Endodermal cell (in vitro differentiated cells): ENCODE measurements around the gene CCDC54. TPM values are rescaled to one million over a fixed set of nuclear protein-coding genes. Genes with fewer than 3 reads are reported as not detected.

Experiments used
- DNase-seq: peaks from one replicate; pipeline ENCODE4 v3.0.0-alpha.2; 2017
- H3K27ac ChIP-seq: 2 replicates; pipeline ENCODE4 v1.5.1; 2013; ENCODE audit warnings: mild to moderate bottlenecking, low read depth, low read length, moderate library complexity
- H3K27me3 ChIP-seq: 2 replicates; pipeline ENCODE4 v1.6.1; 2013; ENCODE audit warnings: mild to moderate bottlenecking, low read length, moderate library complexity; ENCODE audit not compliant: insufficient read depth, control insufficient read depth, poor library complexity, severe bottlenecking
- H3K36me3 ChIP-seq: 2 replicates; pipeline ENCODE4 v1.7.0; 2013; ENCODE audit warnings: mild to moderate bottlenecking, low read length, moderate library complexity; ENCODE audit not compliant: control insufficient read depth, insufficient read depth
- H3K4me1 ChIP-seq: one replicate; pipeline ENCODE4 v1.7.0; 2013; ENCODE audit warnings: low read length; ENCODE audit not compliant: control insufficient read depth, insufficient read depth
- H3K4me3 ChIP-seq: 2 replicates; pipeline ENCODE4 v1.5.1; 2013; ENCODE audit warnings: mild to moderate bottlenecking, low read length, moderate library complexity
- H3K9ac ChIP-seq: 2 replicates; pipeline ENCODE4 v1.6.1; 2013; ENCODE audit warnings: mild to moderate bottlenecking, low read length, moderate library complexity; ENCODE audit not compliant: poor library complexity, severe bottlenecking; ENCODE audit errors: extremely low read depth
- H3K9me3 ChIP-seq: 2 replicates; pipeline ENCODE4 v1.6.1; 2013; ENCODE audit warnings: mild to moderate bottlenecking, low read length, moderate library complexity; ENCODE audit not compliant: control insufficient read depth
- H3K27ac Mint-ChIP-seq: 2 replicates; pipeline ENCODE4 v1.8.0; 2020; ENCODE audit warnings: mixed read lengths
- H3K27me3 Mint-ChIP-seq: 2 replicates; pipeline ENCODE4 v1.8.0; 2021; ENCODE audit warnings: mild to moderate bottlenecking, mixed read lengths; ENCODE audit not compliant: insufficient read depth
- H3K36me3 Mint-ChIP-seq: 2 replicates; pipeline ENCODE4 v1.8.0; 2020; ENCODE audit warnings: low read depth, mixed read lengths
- H3K4me1 Mint-ChIP-seq: 2 replicates; pipeline ENCODE4 v1.8.0; 2020; ENCODE audit warnings: mixed read lengths
- H3K4me3 Mint-ChIP-seq: 2 replicates; pipeline ENCODE4 v1.8.0; 2020; ENCODE audit warnings: mild to moderate bottlenecking, moderate library complexity, mixed read lengths
- H3K9me3 Mint-ChIP-seq: 2 replicates; pipeline ENCODE4 v1.8.0; 2020; ENCODE audit warnings: mild to moderate bottlenecking, mixed read lengths
- CTCF ChIP-seq: fragments of 200-600 bp; sonication (generic); conservative IDR thresholded peaks from 2 replicates; pipeline ENCODE4 v1.5.0; 2021; ENCODE audit warnings: antibody characterized with exemption, mild to moderate bottlenecking
- WGBS, 2 experiments: methylation state at CpG; one replicate each; pipeline versions ENCODE4 v1.1.5 to v1.1.7; 2013; ENCODE audit warnings: missing lambda C conversion rate in 2 of 2, mixed read lengths in 1 of 2; ENCODE audit not compliant: insufficient coverage in 1 of 2, insufficient read length in 1 of 2; 5-methylcytosine and 5-hydroxymethylcytosine counted together
- total RNA-seq, 2 donors: library from RNA; stranded (reverse); fragmentation: NEBNext Ultra II Directional in 1 of 2; extraction: Animal tissue kit (Norgen Biotek cat#: 25700) in 1 of 2; gene quantifications; 2 replicates in 1 of 2; 3 replicates in 1 of 2; pipeline ENCODE4 v1.2.1, GENCODE V29; 2021

The CCDC54 gene
- total RNA-seq, 2 donors from 2014 or later: not detected

DNA sequence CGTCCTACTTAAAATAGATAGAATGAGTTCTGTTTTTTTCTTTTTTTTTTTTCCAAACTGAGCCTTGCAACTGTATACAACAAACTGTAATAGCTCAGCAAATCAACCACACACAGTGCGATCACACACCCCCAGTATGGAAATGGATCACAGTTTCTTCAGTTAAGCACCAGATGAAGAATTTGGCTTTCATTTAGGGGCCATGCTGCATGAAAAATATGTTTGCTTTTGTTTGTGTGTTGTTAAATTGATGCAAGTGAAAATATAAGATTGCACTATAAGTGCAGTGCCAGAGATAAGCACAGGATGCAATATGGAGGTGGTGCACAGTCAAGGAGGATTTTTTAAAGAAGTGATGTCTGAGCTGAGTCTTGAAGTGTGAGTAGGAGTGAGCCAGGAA, 17.8 kb downstream of the CCDC54 start:
- Mint-ChIP-seq H3K27me3 (no peaks in the 10 kb centered on the region), H3K4me3 (no peak overlapping the region), H3K36me3 (no peaks in the 10 kb centered on the region), H3K4me1 (peaks cover 2% of the 10 kb centered on the region), H3K27ac (no peak overlapping the region), H3K9me3 (no peaks in the 10 kb centered on the region)
- Histone ChIP-seq H3K27me3 (no peaks in the 10 kb centered on the region), H3K9ac (no peak overlapping the region), H3K4me1 (peaks cover 3% of the 10 kb centered on the region), H3K36me3 (no peaks in the 10 kb centered on the region), H3K4me3 (no peak overlapping the region), H3K27ac (no peak overlapping the region), H3K9me3 (no peaks in the 10 kb centered on the region)
- DNase-seq: no peak
- TF ChIP-seq CTCF: no peak
- 80 to 98% methylated on average over 1 to 2 of the region's 2 CpGs for WGBS, 2 experiments

DNA sequence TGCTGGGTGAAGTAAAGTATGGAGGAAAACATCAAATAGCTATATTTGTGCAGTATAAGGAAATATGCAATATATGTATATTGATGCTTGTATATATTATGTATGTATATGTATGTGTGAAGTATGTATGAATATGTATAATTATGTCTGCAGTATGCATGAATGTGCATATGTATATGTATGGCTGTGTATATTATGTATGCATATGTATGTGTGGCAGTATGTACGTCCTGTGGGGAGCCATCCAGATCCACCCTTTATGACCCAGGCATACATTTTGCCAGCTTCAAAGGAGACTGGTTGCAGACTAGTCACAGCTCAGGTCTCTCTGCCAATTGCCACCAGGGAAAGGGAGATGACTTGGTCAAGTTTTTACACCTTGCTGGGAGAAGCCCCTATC, 24.1 kb downstream of the CCDC54 start:
- H3K9me3 ChIP-seq: no peaks in the 10 kb centered on the region
- no peak overlapping the region for H3K27ac ChIP-seq
- Mint-ChIP-seq H3K4me3 (no peak overlapping the region), H3K9me3 (no peaks in the 10 kb centered on the region), H3K4me1 (no peaks in the 10 kb centered on the region), H3K27ac (no peak overlapping the region), H3K27me3 (no peaks in the 10 kb centered on the region), H3K36me3 (no peaks in the 10 kb centered on the region)
- DNase-seq: no peak
- no peaks in the 10 kb centered on the region for H3K36me3 ChIP-seq
- 100% methylated on average over 1 of the region's 1 CpG for WGBS, 2 experiments
- H3K9ac ChIP-seq: no peak overlapping the region
- TF ChIP-seq CTCF: no peak
- H3K4me3 ChIP-seq: no peak overlapping the region
- H3K4me1 ChIP-seq: no peaks in the 10 kb centered on the region
- no peaks in the 10 kb centered on the region for H3K27me3 ChIP-seq

DNA sequence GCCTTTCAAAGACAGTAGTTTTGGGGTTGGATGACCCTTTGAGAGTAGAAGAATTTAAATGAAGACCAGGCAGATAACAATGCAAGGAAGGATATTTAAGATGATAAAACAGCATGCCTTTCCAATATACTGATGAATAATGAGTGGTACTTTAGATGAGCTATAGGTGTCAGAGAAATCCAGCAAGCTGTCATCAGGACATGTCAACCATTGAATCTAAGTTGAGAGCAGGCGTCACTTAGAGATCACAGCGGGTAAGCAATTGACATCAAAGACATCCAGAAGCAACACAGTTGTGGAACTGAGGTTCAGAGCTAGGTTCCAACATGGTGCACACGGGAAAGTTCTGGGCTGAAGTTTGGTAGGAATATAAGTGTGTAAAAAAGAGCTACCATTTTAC, 25.0 kb downstream of the CCDC54 start:
- Mint-ChIP-seq H3K27ac (no peak overlapping the region), H3K27me3 (no peaks in the 10 kb centered on the region), H3K9me3 (no peaks in the 10 kb centered on the region), H3K4me3 (no peak overlapping the region), H3K4me1 (no peaks in the 10 kb centered on the region), H3K36me3 (no peaks in the 10 kb centered on the region)
- no peaks in the 10 kb centered on the region for H3K36me3 ChIP-seq
- 67 to 95% methylated on average over 3 of the region's 3 CpGs for WGBS, 2 experiments
- H3K27ac ChIP-seq: no peak overlapping the region
- H3K4me1 ChIP-seq: no peaks in the 10 kb centered on the region
- H3K9ac ChIP-seq: no peak overlapping the region
- H3K4me3 ChIP-seq: no peak overlapping the region
- no peak for DNase-seq
- no peak for TF ChIP-seq CTCF
- H3K27me3 ChIP-seq: no peaks in the 10 kb centered on the region
- H3K9me3 ChIP-seq: no peaks in the 10 kb centered on the region
